Left cardiac atrium (tissue), 4 donors: ENCODE measurements around the gene PRIM1. TPM values are rescaled to one million over a fixed set of nuclear protein-coding genes. Genes with fewer than 3 reads are reported as not detected.
"Not testable (repeated sequence)": the region's sequence is repeated elsewhere in the genome, so short reads cannot be mapped to it uniquely, and the experiment has no call there.

ENCODE experiments used
- ATAC-seq, 2 donors: fragments of 200-7000 bp; cut with Tn5 transposase; one replicate each; pipeline ENCODE4 v1.9.1; 2020; ENCODE audit warnings: mild to moderate bottlenecking in 2 of 2, moderate library complexity in 2 of 2
- DNase-seq: peaks from one replicate; pipeline ENCODE4 v3.0.0-alpha.2; 2020
- intact Hi-C, 2 donors: fragments of 100-400 bp; cut with DNase I; formaldehyde crosslinking; loops; one replicate each; pipeline versions ENCODE4 v1.14.1 to v1.15.1; 2022 to 2023
- long read RNA-seq: library from polyadenylated mRNA; unstranded; transcript quantifications from one replicate; pipeline ENCODE4 v2.0.0, GENCODE V29; 2021
- total RNA-seq, 2 donors: library from RNA; stranded (reverse); fragmentation: NEBNext Ultra II Directional; extraction: Animal tissue kit (Norgen Biotek cat#: 25700); gene quantifications; one replicate each; pipeline ENCODE4 v1.2.1, GENCODE V29; 2021
- donor health status: DM: no; HTN: yes; CAD: no.
- donor health status: DM: no; HTN: yes; CAD: no; lungs with severe emphysema.
- donor health status: DM: yes; HTN: yes; CAD: no.
- donor health status: Dilated cardiomyopathy.

Gene PRIM1
- 1 to 10 TPM; 2.7 to 5.6 TPM for total RNA-seq
- long read RNA-seq, result 0 reads

DNA sequence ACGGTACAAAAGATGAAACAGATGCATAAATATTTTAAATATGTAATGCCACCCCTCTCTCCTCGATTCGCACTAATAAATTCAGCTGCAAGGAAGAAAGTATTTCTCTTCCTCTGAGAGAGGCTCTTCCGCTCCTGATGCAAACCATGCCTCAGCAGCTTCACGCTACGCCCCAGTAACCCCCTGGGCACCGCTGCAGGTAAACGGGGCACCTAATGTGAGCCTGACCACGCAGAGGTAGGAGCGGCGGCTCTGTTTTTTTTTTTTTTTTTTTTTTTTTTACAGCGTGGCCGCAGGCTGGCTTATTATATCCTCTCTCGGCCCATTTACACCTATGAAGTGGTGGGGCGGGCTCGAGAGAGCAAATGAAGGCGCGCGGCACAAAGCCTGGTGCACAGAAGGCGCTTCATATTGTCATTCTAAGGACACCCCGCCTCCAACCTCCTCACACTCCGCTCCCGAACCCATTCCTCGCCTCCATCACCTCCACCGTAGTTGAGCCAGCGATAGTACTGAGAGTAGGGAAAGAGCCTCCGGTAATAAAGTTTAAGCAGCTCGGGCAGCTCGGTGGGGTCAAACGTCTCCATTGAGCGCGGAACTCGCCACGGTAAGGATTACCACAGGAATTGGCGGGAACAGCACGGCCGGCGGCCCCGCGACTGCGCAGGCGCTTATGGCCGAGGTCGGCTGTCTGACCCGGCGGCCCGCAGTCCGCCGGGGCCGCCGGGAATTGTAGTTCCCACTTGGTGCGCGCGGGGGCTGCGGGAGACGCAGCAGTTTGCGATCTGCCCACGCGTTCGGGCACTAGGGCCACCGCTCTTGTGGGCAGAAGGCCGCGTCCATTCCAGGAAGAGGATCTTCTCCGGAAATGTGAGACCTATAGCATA, at the start of gene PRIM1:
TSS of gene PRIM1 (minus strand) at position 612 of the 887 bp plus-strand sequence. CDS start at position 587, 25 bp downstream.
- intact Hi-C loops, result no loop called here

DNA sequence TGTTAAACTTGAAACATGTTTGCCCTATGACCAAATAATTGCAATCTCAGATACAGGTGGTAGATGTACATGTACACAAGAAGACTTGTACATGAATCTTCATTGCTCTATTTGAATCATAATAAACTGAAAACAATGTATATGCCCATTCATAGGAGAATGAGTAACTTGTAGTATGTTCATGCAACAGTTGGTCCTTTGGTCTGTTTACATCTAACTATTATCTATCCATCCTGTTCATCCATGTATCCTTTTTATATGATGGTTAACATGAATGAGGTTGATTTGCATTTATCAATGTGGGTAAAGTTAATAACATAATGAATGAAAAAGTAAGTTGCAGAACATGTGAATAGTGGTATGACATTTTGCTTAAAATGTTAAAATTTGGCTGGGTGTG, 48.1 kb upstream of the PRIM1 start:
- intact Hi-C loops, result no loop called here
- ATAC-seq, result no peak
- no peak for DNase-seq

More for the DNA sequence above, at the start of gene PRIM1:
- ATAC-seq, result peak; percentile 97 to 98
- peak; percentile 86 for DNase-seq

DNA sequence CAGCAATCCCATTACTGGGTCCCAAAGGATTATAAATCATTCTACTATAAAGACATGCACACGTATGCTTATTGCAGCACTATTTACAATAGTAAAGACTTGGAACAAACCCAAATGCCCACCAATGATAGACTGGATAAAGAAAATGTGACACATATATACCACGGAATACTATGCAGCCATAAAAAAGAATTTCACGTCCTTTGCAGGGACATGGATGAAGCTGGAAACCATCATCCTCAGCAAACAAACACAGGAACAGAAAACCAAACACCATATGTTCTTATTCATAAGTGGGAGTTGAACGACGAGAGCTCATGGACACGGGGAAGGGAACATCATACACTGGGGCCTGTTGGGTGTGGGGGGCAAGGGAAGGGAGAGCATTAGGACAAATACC, 47.2 kb upstream of the PRIM1 start:
- intact Hi-C loops, ATAC-seq, DNase-seq: not testable (repeated sequence)

DNA sequence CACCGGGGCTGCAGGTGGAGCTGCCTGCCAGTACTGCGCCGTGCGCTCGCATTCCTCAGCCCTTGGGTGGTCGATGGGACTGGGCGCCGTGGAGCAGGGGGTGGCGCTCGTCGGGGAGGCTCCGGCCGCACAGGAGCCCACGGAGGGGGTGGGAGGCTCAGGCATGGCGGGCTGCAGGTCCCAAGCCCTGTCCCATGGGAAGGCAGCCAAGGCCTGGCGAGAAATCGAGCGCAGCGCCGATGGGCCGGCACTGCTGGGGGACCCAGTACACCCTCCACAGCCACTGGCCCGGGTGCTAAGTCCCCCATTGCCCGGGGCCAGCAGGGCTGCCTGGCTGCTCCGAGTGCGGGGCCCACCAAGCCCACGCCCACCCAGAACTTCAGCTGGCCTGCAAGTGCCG, 43.7 kb upstream of the PRIM1 start:
- intact Hi-C loops, ATAC-seq: not testable (repeated sequence)

DNA sequence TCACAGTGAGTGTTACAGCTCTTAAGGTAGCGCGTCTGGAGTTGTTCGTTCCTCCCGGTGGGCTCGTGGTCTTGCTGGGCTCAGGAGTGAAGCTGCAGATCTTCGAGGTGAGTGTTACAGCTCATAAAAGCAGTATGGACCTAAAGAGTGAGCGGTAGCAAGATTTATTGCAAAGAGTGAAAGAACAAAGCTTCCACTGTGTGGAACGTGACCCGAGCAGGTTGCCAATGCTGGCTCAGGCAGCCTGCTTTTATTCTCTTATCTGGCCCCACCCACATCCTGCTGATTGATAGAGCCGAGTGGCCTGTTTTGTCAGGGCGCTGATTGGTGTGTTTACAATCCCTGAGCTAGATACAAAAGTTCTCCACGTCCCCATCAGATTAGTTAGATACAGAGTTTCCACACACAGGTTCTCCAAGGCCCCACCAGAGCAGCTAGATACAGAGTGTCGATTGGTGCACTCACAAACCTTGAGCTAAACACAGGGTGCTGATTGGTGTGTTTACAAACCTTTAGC, 43.0 kb upstream of the PRIM1 start:
- intact Hi-C loops, DNase-seq, ATAC-seq: not testable (repeated sequence)

More for the DNA sequence above, 43.7 kb upstream of the PRIM1 start:
- DNase-seq, result not testable (repeated sequence)

DNA sequence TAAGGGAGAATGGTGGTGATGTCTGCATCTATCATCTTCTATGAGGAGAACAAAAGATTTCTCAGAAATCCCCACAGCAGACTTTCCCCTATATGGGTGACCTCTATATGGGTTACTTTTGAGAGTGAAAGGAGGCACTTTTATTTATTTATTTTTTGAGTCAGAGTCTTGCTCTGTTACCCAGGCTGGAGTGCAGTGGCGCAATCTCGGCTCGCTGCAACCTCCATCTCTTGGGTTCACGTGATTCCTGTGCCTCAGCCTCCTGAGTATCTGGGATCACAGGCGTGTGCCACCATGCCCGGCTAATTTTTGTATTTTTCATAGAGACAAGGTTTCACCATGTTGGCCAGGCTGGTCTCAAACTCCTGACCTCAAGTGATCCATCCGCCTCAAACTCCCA, 41.0 kb upstream of the PRIM1 start:
- ATAC-seq, DNase-seq, intact Hi-C loops: not testable (repeated sequence)

DNA sequence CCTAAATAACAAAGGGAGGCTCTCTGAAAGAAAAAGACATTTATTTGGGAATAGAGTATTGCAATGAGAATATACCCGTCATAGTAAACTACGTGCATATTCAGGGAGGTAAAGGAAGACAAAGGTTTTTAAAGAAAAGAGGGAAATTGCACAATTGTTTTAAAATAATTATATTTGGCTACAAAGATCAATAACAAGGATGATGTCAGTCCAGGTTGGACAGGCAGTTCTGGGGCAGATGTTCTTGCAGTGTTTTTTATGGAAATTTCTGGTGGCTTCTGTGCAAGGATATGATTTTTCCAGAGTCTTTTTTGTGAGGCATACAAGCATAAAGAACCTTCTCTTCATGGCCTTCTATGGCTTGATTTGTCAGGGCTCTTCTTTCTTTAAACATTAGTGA, 40.6 kb upstream of the PRIM1 start:
- ATAC-seq (no peak), DNase-seq (no peak)
- intact Hi-C loops, result no loop called here

DNA sequence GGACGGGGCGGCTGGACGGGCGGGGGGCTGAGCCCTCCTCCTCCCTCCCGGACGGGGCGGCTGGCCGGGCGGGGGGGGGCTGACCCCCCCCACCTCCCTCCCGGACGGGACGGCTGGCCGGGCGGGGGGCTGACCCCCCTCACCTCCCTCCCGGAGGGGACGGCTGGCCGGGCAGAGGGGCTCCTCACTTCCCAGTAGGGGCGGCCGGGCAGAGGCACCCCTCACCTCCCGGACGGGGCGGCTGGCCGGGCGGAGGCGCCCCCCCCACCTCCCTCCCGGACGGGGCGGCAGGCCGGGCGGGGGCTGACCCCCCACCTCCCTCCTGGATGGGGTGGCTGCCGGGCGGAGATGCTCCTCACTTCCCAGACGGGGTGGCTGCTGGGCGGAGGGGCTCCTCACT, 37.3 kb upstream of the PRIM1 start:
- ATAC-seq, DNase-seq, intact Hi-C loops: not testable (repeated sequence)

DNA sequence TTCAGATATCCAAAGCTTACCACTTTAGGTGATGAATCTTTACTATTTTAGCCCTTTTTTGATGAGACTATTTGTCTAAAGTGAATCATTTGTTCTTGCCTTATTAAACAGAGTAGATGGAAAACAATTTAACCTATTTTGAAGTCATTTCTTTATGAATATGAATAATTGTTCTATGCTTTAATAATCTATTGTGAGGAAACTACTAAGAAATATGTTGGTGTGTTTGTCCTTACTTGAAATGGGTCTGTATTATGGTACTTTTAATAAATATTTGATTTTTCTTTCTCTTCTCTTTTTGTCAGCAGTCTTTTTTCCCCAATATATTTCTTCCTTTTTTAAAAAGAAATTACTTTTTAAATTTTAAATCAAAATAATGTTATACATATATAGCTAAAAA, 35.4 kb upstream of the PRIM1 start:
- no peak for ATAC-seq
- intact Hi-C loops, result no loop called here
- no peak for DNase-seq

DNA sequence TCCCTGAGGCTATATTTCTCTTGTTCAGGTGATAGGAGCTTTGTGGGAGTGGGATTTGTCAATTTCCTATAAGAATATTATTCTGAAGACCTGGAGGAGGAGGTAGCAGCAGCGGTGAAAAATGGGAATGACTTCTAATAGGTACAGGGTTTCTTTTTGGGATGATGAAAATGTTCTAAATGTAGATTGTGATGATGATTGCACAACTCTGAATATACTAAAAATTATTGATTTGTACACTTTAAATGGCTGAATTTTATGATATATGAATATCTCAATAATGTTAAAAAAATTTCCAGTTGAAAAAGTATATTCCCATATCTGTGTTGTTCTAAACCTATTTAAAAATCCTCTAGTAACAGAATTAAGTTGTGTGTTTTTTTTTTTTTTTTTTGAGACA, 33.8 kb upstream of the PRIM1 start:
- ATAC-seq, result no peak
- no peak for DNase-seq
- intact Hi-C loops, result no loop called here

DNA sequence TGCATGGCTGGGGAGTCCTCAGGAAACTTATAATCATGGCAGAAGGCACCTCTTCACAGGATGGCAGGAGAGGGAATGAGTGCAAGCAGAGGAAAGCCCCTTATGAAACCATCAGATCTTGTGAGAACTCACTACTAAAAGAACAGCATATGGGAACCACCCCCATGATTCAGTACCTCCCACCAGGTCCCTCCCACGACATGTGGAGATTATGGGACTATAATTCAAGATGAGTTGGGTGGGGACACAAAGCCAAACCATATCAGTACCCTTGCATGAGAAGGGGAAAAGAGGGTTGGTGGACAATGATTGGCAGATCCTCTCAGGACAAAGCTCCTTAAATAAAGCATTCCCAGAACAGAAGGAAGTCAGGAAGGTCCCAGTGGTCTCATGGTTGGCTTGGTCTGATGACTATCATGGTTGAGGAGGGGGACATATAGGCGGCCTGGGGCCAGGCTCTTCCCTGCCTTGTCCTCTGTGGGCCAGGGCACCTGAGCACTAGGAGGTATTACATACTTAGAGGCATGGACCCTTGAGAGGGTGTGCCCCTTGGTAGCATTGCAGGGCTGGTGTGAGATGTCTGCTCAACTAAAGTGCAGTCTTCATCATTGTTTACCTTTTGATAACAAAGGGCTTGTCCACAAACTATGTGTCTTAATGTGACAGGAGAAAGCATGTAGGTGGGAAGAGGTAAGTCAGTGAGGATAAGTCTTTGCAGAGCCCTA, 33.2 kb upstream of the PRIM1 start:
- DNase-seq (no peak), ATAC-seq (no peak)
- intact Hi-C loops, result no loop called here

DNA sequence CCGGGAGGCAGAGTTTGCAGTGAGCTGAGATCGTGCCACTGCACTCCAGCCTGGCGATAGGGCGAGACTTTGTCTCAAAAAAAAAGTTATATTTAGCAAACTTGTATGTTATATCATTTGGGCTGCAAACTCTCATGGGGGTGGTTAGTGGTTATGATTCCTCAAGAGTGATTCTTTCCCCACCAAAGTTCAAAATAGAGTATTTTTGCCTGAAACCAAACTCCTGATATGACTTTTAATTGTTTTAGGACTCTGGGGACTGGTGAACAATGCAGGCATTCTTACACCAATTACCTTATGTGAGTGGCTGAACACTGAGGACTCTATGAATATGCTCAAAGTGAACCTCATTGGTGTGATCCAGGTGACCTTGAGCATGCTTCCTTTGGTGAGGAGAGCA, 29.6 kb upstream of the PRIM1 start:
- intact Hi-C loops, result no loop called here
- DNase-seq, result no peak
- ATAC-seq, result no peak

DNA sequence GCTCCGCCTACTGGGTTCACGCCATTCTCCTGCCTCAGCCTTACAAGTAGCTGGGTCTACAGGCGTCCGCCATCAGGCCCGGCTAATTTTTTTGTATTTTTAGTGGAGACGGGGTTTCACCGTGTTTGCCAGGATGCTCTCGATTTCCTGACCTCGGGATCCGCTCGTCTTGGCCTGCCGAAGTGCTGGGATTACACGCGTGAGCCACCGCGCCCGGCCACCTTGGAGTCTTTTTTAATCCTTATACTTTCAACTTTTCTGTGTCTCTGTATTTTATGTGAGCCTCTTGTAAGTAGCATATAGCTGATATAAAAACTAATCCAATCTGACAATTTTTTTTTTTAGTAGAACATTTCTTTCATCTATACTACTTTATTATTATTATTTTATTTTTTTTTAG, 26.6 kb upstream of the PRIM1 start:
- ATAC-seq, result no peak
- DNase-seq, result no peak
- intact Hi-C loops, result no loop called here

DNA sequence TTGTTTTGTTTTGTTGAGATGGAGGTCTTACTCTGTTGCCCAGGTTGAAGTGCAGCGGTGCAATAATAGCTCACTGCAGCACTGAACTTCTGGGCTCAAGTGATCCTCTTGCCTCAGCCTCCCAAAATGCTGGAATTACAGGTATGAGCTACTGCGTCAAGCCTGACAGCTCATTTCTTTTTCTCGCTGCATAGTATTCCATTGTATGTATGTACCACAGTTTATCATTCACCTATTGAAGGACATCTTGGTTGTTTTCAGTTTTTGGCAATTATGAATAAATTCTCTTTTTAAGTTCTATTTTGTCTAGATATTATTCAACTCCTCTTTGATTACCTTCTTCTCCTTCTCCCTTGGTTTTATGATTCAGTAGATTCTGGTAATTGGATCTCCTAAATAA, 24.5 kb upstream of the PRIM1 start:
- ATAC-seq (no peak), DNase-seq (no peak)
- intact Hi-C loops, result no loop called here

DNA sequence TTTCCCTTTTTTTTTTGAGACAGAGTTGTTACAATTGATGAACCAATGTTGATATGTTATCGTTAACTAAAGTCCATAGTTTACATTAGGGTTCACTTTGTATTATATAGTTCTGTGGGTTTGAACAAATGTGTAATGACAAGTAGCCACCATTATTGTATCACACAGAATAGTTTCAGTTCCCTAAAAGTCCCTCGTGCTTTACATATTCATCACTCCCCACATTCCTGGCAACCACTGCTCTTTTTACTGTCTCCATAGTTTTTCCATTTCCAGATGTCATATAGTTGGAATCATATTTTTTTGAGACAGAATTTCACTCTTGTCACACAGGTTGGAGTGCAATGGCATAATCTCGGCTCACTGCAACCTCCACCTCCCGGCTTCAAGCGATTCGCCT, 23.5 kb upstream of the PRIM1 start:
- ATAC-seq, result no peak
- no peak for DNase-seq
- intact Hi-C loops, result no loop called here

DNA sequence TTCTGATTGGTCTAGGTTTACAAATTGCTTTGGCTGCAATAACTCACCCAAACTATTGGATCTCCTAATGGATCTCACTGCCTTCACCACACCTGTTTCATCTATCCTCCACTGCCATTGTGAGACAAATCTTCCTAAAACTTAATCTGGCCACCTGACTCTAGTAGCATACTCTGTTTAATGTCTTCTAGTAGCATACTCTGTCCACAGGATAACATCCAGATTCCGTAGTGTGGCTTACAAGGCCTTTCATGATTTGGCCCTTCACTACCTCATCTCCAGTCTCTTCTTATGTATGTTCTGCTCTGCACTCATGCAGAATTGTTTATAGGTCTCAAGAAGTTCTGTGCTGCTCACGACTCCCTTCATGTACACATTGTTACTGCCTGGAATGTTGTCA, 21.0 kb upstream of the PRIM1 start:
- ATAC-seq (no peak), DNase-seq (no peak)
- intact Hi-C loops, result no loop called here

DNA sequence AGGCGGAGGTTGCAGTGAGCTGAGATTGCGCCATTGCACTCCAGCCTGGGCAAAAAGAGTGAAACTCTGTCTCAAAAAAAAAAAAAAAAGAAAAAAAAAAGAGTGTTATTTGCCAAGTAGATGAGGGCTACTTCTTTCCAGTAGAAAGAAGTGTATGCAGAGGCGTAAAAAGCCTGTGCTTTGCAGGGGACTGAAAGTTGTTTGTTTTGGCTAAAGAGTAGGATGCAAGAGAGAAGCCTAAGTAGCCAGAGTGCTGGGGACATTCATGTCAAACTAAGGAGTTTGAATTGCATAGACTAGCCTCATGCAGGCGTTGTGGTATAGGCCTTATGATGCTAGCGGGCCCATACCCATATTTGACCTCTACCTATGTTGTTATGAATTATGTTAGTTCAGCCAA, 20.5 kb upstream of the PRIM1 start:
- intact Hi-C loops, result no loop called here
- DNase-seq (no peak), ATAC-seq (no peak)

DNA sequence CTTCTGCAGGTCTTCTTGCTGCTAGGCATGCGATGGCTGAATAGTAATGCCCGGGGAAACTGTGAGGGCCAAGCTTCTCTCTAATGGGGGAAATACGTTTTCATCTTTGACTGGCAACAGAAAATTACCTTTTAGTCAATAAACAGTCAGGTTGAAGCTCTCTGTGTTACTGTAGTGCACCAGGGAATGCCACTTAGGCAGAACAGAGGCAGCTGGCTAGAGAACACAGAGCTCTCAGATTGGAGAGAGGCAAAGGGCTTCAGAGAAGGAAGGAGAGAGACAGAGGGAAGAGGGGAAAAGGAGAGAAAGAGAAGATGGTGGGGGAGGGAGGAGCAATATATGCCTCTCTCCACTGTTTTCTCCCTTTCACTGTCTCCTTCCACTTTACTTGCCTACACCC, 17.7 kb upstream of the PRIM1 start:
- DNase-seq (no peak), ATAC-seq (no peak)
- intact Hi-C loops, result no loop called here

DNA sequence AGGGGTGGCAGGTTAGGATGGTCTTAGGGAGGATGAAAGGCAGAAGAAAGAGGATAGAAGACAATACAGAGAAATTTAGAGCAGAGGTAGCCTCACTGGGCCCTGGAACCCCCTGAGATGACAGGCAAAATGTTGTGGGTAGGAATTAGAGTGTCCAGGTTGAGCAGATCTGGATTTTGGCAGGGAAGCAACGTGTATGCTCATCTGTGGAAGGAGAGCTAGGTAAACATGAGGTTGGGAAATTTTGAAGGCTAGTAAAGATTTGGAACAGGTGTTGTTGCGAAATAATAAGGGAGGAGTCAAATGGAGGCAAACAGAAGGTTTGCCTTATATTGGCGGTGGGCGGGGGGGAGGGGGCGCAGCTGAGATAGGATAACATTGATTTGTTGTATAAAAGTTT, 16.3 kb upstream of the PRIM1 start:
- no peak for ATAC-seq
- intact Hi-C loops, result no loop called here
- no peak for DNase-seq

DNA sequence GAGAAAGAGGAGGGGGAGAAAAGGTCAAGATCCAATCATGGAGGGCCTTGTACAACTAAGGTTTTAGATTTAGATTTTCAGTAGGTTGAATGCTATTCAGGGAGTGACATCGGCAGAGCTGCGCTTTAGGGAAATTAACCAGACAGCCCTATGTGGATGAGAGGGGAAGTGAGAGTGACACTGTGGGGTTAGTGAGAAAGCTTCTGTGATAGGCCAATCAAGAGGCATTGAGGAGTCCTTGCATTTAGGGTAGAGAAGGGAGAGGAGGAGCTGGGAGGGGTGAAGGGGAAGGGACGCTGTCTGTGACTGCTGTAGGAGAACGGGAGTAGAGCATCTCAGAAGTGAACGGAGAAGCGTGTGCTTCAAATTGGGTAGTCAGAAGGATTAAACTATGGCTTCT, 14.4 kb upstream of the PRIM1 start:
- peak; percentile 59 to 65 for ATAC-seq
- no peak for DNase-seq
- intact Hi-C loops, result no loop called here
